Measurements from ENCODE around the gene ENOPH1.
"Not testable (repeated sequence)": the region's sequence is repeated elsewhere in the genome, so short reads cannot be mapped to it uniquely, and the experiment has no call there.

Gene ENOPH1

DNA sequence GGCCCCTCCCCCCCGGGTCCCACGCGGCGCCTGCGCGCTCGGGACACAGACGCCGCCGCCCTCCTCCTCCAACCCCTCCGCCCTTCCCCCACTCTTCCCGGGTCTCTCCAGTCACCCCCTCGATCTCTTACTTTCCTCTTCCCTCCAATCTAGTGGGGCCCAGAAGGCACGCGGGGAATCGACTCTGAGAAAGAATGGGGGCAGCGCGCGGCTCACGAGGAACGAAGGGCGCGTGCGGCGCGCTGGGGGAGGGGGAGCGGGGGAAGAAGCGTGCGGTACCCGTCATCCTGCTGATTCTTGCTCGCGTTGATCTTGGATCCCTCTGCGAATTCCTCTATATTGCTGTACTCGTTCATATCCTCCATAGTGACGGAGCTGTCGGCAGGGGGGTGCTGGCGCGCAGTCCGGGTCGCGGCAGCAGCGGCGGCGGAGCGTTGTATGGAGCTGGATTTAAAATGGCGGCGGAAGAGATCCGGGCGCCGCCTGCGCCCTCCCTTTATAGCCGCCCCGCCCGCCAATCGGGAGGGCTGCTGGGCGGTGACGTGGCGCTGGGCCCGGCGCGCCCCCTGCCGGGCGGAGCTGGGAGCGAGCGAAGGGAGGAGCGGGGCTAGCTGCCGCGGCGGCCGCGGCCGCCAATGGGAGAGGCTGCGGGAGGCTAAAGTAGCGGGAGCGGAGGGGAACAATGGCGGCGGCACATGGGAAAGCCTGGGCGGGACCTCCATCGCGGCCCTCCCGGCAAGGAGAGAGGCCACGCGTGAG lies 1.2 kb upstream of the ENOPH1 start:
- DNase-seq = peak; percentile 91

DNA sequence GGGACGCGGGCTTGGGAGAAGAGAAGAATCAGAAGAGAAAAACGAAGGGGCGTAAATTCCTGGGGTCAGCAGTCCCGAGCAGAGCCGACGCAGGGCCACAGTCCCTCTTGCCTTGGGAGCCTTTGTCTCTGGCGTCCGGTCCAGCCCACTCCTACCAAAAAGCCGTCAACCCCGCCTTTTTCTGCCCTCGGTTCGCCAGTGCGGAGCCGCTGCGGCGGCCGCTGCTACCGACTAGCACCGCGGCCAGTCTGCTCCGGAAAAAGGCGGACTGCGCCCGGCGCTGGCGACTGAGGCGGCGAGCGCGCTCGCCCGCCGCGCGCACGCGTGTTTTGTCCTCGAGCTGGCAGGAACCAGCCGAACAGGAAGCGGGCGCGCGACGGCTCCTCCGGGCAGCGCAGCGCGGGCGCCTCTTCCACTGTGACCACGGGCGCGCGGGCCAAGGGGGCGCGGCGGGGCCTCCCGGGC lies 630 bp upstream of the ENOPH1 start:
- DNase-seq = no peak

DNA sequence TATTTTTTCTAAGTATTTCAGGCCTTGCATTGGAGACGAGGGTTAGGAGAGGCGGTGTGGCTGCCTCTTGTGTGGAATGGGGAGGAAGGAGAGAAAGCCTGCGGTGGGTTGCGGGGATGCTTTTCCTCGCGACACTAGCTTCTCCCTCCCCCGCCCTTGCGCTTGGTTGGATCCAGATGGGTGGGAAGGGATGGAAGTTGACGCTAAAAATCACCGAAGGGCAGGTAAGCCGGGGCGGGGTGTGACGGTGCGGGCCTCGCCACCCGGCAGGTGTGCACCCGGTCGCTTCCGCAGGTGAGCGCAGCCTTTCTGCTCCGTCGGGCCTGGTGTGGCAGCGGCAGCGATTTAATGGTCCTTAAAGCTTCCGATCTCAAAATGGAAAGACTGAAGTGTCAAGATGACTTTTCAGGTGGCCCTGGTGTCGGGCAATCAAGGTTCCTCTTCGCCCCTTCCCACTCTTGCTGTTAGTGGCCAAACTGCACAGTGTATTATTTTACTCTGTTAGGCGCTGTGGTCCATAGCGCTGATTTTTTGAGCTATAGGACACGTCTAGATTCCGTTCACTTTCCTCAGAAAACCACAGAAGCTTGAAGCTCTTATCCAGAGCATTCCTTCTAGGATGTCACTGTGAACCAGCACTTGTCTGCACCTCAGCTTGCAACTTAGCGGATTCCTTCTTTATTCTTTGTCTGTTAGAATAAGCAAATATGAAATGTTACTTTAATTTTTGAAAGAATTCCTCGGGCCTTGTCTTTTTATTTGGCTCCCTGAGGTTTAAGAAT lies 765 bp downstream of the ENOPH1 start:
- peak; percentile 59 for DNase-seq

DNA sequence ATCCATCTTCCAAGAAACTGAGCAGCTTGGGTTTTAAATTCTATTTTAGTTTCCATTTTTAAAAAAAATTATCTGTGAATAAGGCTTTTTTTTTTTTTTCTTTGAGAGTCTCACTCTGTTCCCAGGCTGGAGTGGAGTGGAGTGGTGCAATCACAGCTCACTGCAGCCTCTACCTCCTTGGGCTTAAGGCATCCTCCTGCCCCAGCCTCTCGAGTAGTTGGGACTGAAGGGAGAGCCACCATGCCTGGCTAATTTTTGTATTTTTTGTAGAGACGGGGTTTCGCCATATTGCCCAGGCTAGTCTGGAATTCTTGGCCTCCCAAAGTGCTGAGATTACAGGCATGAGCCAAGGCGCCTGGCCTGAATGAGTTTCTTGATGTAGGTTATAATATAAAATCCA lies 1.4 kb downstream of the ENOPH1 start:
- DNase-seq = no peak

DNA sequence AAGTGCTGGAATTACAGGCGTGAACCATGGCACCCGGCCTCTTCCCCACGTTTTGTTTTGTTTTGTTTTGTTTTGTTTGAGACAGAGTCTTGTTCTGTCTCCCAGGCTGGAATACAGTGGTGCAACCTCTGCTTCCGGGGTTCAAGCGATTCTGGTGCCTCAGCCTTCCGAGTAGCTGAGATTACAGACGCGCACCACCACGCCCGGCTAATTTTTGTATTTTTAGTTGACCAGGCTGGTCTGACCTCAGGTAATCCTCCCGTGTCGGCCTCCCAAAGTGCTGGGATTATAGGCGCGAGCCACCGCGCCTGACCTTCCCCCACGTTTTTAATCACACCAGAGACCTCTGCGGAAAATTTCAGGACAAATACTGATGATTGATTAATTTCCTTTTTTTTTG lies 2.2 kb downstream of the ENOPH1 start:
- DNase-seq = no peak

DNA sequence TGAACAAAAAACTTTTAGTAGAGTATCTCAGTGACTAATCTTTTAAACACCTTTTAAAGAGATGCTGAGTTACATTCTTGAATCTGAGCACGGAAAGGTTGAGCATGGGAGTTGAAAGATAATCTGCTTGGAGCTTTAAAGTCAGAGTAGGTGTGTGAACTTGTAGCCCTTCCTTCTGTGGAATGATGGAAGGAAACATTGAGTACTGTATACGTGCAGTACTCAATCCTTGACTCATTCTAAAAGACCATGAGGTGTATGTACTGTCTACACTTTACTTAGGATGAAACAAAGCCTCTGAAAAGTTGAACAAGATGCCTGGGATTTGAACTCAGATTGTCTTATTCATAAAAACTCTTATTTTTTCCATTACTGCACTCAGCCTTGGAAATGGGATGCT lies 3.4 kb downstream of the ENOPH1 start:
- no peak for DNase-seq

DNA sequence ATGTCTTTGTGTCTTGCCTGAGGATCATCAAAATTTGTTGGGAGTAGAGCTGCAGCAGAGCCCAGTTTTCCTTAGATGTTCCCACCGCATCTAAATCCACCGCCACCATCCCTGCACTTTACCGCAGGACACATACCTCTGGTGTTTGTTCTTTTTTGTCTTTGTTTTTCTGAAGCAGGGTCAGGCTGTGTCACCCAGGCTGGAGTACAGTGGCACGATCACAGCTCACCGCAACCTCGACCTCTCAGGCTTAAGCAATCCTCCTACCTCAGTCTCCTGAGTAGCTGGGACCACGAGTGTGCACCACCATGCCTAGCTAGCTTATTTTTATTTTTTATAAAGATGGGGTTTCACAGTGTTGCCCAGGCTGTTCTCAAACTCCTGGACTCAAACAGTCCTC lies 4.6 kb downstream of the ENOPH1 start:
- DNase-seq = no peak

DNA sequence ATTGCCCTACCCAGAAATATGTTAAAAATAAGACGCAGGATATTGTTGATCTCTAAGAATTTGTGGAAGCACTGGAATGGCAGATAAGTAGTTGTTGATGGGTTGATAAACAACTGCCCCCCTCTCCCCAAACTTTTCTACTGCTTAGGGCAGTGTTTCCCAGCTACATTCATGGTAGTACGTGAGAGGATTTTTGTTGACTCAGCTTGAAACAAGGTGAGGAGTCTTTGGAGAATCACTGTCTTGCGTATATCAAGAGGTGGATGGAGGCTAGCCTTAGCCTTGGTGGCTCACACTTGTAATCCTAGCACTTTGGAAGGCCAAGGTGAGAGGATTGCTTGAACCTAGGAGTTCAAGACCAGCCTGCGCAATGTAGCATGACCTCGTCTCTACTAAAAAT lies 5.7 kb downstream of the ENOPH1 start:
- no peak for DNase-seq

DNA sequence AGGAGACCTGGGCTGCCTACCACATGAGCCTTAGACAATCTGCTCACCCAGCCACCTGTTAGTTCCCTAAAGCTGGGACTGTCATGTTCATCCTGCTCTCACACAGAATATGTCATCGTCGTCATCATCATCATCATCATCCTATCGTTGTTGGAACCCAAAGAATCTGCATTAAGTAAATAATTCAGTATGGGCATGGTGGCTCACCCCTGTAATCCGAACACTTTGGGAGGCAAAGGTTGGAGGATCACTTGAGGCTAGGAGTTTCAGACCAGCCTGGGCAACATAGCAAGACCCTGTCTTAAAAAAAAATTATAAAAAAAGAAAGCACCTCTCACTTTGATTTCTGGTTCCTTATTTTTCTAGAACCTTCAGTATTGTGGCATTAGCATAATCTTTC lies 6.4 kb downstream of the ENOPH1 start:
- DNase-seq = no peak

DNA sequence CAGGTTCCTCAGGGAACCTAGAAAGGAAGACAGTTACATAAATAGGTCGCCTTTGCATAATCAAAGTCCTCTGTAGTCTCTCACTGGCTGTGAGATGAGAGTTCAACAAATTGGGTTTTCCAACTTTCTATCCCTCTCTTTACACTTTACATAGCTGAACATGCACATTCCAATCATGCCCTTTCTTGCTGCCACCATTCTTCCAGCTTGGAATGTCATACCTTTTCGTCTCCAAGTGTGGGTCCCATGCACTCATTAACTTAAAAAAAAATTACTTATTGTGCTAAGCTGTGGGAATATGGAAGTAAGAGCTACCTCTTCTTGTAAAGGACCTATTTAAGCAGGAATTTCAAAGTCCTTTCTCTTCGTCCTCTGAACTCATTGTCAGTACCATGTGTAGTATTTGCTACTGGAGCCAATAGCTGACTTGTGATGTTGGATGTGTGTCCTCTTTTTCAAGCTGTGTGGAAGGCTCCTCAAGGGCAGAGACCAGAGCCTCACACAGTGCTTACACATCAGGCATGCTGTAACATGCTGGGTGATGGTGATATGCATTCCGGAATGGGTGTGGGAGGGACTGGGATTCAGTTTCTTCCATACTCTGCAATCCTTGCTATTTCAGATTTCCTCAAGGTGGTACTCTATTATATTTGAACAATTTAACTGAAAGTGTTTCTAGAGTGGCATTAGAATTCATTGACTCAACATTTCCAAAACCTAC lies 7.1 kb downstream of the ENOPH1 start:
- no peak for DNase-seq

DNA sequence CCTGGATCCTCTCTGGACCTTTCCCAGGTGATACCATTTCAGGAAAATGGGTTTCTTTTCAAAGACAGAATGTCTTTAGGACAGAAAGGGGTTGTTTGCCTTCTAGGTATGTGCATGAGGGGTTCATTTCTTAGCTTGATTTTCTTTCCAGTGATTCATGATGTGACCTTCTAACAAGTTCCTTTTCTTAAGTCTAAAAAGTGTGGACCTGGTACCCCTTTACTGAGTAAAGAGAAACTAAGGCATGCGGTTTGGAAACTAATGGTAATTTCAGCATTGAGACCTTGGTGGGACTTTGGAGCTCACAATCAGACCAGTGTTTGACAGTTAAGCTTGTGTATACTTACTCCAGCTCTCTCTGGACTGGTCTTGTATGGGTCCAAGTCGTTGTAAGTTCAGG lies 8.7 kb downstream of the ENOPH1 start:
- DNase-seq = no peak

DNA sequence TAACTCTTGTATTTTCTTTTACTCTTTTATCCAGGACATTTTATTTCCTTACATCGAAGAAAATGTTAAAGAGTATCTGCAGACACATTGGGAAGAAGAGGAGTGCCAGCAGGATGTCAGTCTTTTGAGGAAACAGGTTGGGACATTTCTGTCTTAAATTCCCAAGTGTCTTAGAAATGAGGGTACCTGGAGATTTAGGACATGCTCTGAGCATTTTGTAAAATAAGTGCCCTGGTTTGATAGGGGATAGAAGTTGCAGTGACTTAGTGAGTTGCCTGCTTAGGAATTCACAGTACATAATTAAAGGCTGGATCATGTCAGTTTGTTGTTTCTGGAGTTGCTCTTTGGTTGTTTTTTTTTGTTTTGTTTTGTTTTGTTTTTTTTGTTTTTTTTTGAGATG lies 17.5 kb downstream of the ENOPH1 start:
- no peak for DNase-seq

DNA sequence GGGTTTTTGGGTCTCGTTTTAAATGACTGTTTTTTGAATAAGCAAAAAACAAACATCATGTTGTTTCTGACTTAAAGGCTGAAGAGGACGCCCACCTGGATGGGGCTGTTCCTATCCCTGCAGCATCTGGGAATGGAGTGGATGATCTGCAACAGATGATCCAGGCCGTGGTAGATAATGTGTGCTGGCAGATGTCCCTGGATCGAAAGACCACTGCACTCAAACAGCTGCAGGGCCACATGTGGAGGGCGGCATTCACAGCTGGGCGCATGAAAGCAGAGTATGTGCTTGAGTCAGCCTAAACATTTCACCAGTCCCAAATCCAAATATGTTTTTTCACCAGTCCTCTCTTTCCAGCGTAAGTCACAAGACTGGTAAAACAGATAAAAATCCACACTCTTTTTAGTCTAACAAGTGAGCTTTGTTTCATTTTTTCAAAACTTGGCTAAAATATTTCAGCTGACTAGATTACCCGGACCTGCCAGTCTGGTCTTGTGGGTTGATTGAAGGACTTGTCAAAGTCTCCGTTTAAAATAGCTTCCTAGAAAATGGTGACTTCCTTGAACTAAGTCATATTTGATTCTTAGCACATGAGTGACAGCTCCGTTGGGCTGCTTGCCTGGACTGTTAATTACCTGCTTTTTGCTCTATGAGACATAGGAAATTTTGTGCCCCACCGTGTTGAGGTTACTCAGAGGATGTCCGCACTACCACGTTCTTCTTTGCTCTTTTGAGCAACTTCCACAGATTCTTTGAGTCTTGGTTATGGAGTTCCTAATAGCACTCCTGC lies 20.8 kb downstream of the ENOPH1 start:
- DNase-seq = no peak

DNA sequence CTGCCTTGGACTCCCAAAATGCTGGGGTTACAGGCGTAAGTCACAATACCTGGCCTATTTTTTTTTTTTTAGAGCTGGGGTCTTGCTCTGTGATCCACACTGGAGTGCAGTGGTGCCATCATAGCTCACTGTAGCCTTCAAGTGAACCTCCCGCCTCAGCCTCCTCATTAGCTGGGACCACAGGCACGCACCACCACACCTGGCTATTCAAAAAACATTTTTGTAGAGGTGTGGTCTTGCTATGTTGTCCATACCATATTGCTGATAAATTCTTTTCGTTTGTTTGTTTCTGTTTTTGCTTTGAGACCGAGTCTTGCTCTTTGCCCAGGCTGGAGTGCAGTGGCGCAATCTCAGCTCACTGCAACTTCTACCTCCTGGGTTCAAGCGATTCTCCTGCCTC lies 21.6 kb downstream of the ENOPH1 start:
- no peak for DNase-seq

DNA sequence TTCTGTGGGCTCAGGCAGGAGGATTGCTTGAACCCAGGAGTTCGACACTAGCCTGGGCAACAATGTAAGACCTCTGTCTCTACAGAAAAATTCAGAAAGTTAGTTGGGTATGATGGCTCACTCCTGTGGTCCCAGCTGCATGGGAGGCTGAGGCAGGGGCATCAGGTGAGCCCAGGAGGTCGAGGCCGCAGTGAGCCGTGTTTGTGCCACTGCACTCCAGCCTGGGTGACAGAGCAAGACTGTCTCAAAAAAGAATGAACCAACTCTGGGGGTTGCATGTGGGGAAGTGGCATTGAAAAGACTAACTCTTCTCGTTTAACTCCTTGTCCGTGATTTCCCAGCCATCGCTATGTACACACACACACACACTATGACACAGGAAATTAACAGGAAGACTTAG lies 26.9 kb downstream of the ENOPH1 start:
- no peak for DNase-seq

DNA sequence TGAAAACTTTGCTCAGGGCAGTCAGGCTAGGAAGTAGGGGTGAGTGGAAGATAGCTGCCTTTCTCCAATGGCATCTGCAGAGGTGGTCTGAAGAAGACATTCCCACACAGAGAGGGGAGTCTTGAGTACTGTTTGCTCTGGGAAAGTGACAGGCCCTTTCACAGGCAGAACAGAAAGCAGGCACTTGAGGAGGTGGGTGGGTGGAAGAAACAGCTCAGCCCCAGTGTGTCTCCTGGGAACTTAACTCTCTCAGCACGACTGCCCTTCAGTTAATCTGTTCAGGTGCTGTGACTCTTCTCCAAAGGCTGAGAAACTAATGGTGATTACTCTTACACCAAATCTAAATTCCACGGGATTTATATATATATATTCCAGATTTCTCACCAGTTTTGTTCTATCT lies 28.3 kb downstream of the ENOPH1 start:
- DNase-seq = no peak

DNA sequence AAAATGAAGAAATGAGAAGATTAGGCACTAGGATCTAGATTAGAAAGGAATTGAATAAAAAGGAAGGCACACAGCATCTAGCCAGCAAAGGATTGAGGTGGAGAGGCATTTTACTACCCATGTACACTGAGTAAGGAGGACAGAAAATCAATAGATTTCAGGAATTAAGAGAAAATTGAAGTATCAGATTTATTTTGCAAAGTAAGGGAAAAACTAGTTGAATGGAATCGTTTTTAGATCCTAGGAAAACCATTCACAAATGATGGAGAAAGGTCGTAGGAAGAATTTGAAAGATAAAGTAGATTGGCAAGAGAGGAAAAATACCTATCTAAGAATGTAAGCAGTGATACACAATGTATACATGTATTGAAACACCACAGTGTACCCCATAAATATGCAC lies 31.3 kb downstream of the ENOPH1 start:
- DNase-seq = no peak

DNA sequence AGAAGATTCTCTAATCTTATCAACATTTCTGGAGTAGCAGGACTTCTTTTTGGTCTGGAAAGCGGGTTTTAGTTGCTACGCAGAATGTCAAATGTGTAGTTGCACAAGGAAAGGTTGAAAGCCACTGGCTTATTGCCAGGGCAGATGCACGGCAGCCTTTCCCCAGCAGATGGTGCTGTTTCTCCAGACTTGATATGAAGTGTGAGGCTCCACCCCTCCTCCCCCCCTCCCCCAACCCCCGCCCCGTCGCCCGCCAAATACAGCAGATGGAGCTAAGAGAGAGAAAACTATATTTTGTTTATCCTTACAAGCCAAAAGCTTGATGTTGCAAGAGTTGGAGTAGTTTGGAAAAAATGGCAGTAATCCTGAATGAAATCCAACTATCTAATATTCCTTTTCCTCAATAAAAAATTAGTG lies 32.0 kb downstream of the ENOPH1 start:
- peak; percentile 84 for DNase-seq

DNA sequence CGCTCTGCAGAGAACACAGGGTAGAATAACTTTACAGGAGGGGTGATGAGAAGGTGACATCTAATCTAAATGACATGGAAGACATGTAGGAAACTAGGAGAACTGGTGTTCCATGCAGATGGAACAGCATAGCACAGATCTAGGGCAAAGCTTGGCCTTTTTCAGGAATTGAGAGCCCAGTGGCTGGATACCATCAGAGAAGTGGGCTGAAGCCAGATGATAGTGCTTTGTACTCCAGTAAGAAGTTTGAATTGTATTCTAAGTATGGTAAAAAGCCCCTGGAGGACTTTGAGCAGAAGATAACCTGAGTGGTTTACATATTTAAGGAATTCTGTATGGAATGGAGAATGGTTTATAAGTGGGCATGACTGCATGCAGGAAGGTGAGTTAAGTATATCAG lies 32.8 kb downstream of the ENOPH1 start:
- no peak for DNase-seq

DNA sequence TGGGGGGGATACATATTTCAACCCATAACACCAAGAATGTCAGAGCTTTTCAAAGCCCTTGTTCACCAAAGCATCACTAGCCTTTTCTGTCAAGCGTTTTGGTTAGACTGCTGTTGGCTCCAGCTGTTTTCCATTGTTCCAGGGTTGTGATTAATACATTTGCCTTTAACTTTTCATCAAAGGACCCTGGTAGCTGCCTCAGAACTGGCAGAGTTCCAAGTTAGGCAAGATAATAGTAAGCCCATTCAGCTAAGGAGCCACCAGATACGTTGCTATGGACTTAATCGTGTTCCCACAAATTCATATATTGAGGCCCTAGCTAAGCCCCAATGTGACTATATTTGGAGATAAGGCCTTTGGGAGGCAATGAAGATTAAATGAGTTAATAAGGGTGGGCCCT lies 37.1 kb downstream of the ENOPH1 start:
- DNase-seq = no peak

DNA sequence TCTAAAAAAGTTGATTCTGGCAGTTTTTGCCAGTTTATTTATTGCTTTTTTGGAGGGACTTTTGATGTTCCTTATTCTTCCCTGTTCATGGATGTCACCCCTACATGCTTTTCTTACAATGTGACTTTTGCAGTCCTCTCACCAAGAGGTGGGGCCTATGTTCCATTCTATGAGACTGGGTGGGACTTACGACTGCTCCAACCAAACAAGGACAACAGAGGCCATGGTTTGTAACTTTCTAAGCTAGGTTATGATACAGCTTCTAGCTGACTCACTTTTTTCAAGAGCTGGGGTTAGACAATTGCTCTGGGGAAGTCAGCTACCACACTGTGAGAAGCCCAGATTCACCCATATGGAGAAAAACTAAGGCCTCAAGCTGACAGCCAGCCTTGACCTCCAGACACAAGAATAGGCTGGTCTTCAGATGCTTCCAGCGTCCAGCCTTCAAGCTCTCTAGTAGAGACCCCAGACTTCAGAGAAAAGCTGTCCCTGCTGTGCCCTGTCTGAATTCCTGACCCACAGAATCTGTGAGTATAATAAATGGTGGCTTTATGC lies 39.5 kb downstream of the ENOPH1 start:
- no peak for DNase-seq

DNA sequence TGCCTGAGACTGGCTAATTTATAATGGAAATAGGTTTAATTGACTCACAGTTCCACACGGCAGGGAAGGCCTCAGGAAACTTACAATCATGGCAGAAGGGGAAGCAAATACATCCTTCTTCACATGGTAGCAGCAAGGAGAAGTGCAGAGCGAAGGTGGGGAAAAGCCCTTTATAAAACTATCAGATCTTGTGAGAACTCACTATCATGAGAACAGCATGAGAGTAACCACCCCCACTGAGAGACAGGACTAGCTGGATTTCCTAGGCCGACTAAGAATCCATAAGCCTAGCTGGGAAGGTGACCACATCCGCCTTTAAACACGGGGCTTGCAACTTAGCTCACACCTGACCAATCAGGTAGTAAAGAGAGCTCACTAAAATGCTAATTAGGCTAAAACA lies 42.7 kb downstream of the ENOPH1 start:
- DNase-seq = not testable (repeated sequence)
